LoVo (cell line): ENCODE measurements around the gene NUDT14.

Experiments used
- DNase-seq: peaks from one replicate; pipeline ENCODE4 v3.0.0-alpha.2; 2016; ENCODE audit warnings: low spot score

The NUDT14 gene

GRCh38 chr14:105198588-105198987 lies 17.5 kb upstream of the NUDT14 start:
- DNase-seq: no peak

GRCh38 chr14:105197211-105197641 lies 16.1 kb upstream of the NUDT14 start:
- no peak for DNase-seq

- no peak for DNase-seq
Measured at GRCh38 chr14:105196265-105196960, 15.3 kb upstream of the NUDT14 start.

- DNase-seq: no peak
Measured at GRCh38 chr14:105195522-105196264, 14.6 kb upstream of the NUDT14 start.

GRCh38 chr14:105195051-105195450 lies 13.9 kb upstream of the NUDT14 start:
- no peak for DNase-seq

GRCh38 chr14:105193916-105194782 lies 13.0 kb upstream of the NUDT14 start:
- DNase-seq: no peak

- DNase-seq: no peak
Measured at GRCh38 chr14:105192866-105193731, 12.0 kb upstream of the NUDT14 start.

- no peak for DNase-seq
Measured at GRCh38 chr14:105187935-105188524, 6.9 kb upstream of the NUDT14 start.

- DNase-seq: no peak
Measured at GRCh38 chr14:105187116-105187515, 6.0 kb upstream of the NUDT14 start.

- no peak for DNase-seq
Measured at GRCh38 chr14:105185973-105186372, 4.9 kb upstream of the NUDT14 start.

- DNase-seq: no peak
Measured at GRCh38 chr14:105185001-105185400, 3.9 kb upstream of the NUDT14 start.

GRCh38 chr14:105184461-105184860 lies 3.3 kb upstream of the NUDT14 start:
- DNase-seq: no peak

- DNase-seq: no peak
Measured at GRCh38 chr14:105182296-105183020, 1.3 kb upstream of the NUDT14 start.

GRCh38 chr14:105181549-105182295 lies 610 bp upstream of the NUDT14 start:
- no peak for DNase-seq

- DNase-seq: no peak
Measured at GRCh38 chr14:105179191-105179590, 1.9 kb downstream of the NUDT14 start.

- DNase-seq: no peak
Measured at GRCh38 chr14:105178868-105179140, 2.3 kb downstream of the NUDT14 start.

- DNase-seq: no peak
Measured at GRCh38 chr14:105178069-105178867, 2.8 kb downstream of the NUDT14 start.

GRCh38 chr14:105177082-105177481 lies 4.0 kb downstream of the NUDT14 start:
- no peak for DNase-seq

GRCh38 chr14:105176513-105176912 lies 4.6 kb downstream of the NUDT14 start:
- no peak for DNase-seq
